Kidney (tissue), 14 donors: ENCODE measurements around the gene FUT1. TPM values are rescaled to one million over a fixed set of nuclear protein-coding genes. Genes with fewer than 3 reads are reported as not detected.

ENCODE experiments used
- DNase-seq, 5 donors: peaks; one replicate each; pipeline ENCODE4 v3.0.0-alpha.2; 2013 to 2020
- FAIRE-seq: peaks from 2 replicates; lab custom pipeline; 2012; peaks lifted over from hg19 to GRCh38; lab: Jason Lieb, UNC
- H3K27ac ChIP-seq, 2 donors: one replicate each; pipeline ENCODE4 v1.7.0; 2013; ENCODE audit warnings: low read depth in 2 of 2, low read length in 2 of 2, inconsistent platforms in 1 of 2
- H3K27me3 ChIP-seq: one replicate; pipeline ENCODE4 v1.7.1; 2013; ENCODE audit warnings: low read length, inconsistent platforms; ENCODE audit not compliant: control insufficient read depth, insufficient read depth
- H3K36me3 ChIP-seq, 3 donors: one replicate each; pipeline versions ENCODE4 v1.7.0 to v1.7.1; 2013; ENCODE audit warnings: low read length in 3 of 3, control low read depth in 1 of 3, inconsistent platforms in 1 of 3; ENCODE audit not compliant: insufficient read depth in 3 of 3, control insufficient read depth in 2 of 3
- H3K4me1 ChIP-seq, 3 donors: one replicate each; pipeline versions ENCODE4 v1.7.0 to v1.7.1; 2013; ENCODE audit warnings: low read length in 3 of 3, inconsistent platforms in 1 of 3, low read depth in 1 of 3; ENCODE audit not compliant: control insufficient read depth in 2 of 3, insufficient read depth in 2 of 3
- H3K4me3 ChIP-seq, 3 donors: one replicate each; pipeline versions ENCODE4 v1.7.0 to v1.8.1; 2013; ENCODE audit warnings: low read length in 3 of 3, control low read depth in 1 of 3, inconsistent platforms in 1 of 3
- H3K9ac ChIP-seq, 3 donors: one replicate each; pipeline versions ENCODE4 v1.7.0 to v1.7.1; 2013; ENCODE audit warnings: low read length in 3 of 3, control low read depth in 1 of 3, inconsistent platforms in 1 of 3
- H3K9me3 ChIP-seq, 3 donors: one replicate each; pipeline versions ENCODE4 v1.7.0 to v1.7.1; 2013; ENCODE audit warnings: low read length in 3 of 3, control low read depth in 1 of 3, inconsistent platforms in 1 of 3; ENCODE audit not compliant: control insufficient read depth in 2 of 3, insufficient read depth in 1 of 3
- CTCF ChIP-seq: IDR thresholded peaks from 3 replicates; pipeline ENCODE4 v1.5.1; 2012; ENCODE audit warnings: mild to moderate bottlenecking, moderate library complexity, borderline replicate concordance; ENCODE audit not compliant: insufficient read depth; ENCODE audit errors: extremely low read depth
- intact Hi-C: fragments of 100-400 bp; cut with DNase I; formaldehyde crosslinking; loops from one replicate; pipeline ENCODE4 v1.11.1; 2022
- polyA plus RNA-seq: library from polyadenylated mRNA; stranded (reverse); fragments of 350-450 nt; fragmentation: Illumina TruSeq; extraction: RNeasy Lipid Tissue Mini Kit (QIAGEN cat#74804); gene quantifications from one replicate; pipeline ENCODE4 v1.2.3, GENCODE V29; 2014; ENCODE audit warnings: low read depth, low replicate concordance; ENCODE audit not compliant: insufficient read depth
- total RNA-seq: library from RNA; stranded (reverse); fragmentation: NEBNext Ultra II Directional; extraction: Animal tissue kit (Norgen Biotek cat#: 25700); gene quantifications from one replicate; pipeline ENCODE4 v1.2.1, GENCODE V29; 2021
- donor health status: control.
- donor health status: control.
- donor health status: control.
- donor health status: control.
- donor health status: control.
- donor health status: DM: yes; HTN: yes; CAD: no.
- donor health status: Normal renal cell carcinoma (clear cell type).

Gene FUT1
- total and polyA plus RNA-seq, 2 donors from 2014 or later = 2.3 to 4.3 TPM

- H3K9me3 ChIP-seq = no peaks in the 10 kb centered on the region
- H3K9ac ChIP-seq = no peak overlapping the region
- no peaks in the 10 kb centered on the region for H3K27me3 ChIP-seq
- intact Hi-C loops = no loop called here
- H3K27ac ChIP-seq = no peak overlapping the region
- peak in 2 of 5 donors; percentile 39 to 78 for DNase-seq
- peaks cover 0 to 9% (median 0%) of the 10 kb centered on the region in 3 donors for H3K4me1 ChIP-seq
- H3K36me3 ChIP-seq = no peaks in the 10 kb centered on the region
- TF ChIP-seq CTCF = no peak
- FAIRE-seq = no peak
- no peak overlapping the region for H3K4me3 ChIP-seq
These were observed 15.0 kb downstream of the FUT1 start for GRCh38 chr19:48737360-48737998.

- H3K4me1 ChIP-seq = peaks cover 0 to 9% (median 0%) of the 10 kb centered on the region in 3 donors
- H3K4me3 ChIP-seq = no peak overlapping the region
- no peak for TF ChIP-seq CTCF
- FAIRE-seq = no peak
- peak; percentile 56 to 78 (median 70) for DNase-seq
- intact Hi-C loops = no loop called here
- H3K27ac ChIP-seq = no peak overlapping the region
- H3K9me3 ChIP-seq = no peaks in the 10 kb centered on the region
- no peak overlapping the region for H3K9ac ChIP-seq
- no peaks in the 10 kb centered on the region for H3K27me3 ChIP-seq
- no peaks in the 10 kb centered on the region for H3K36me3 ChIP-seq
These were observed 17.3 kb downstream of the FUT1 start for GRCh38 chr19:48735031-48735615.

- DNase-seq (no peak), FAIRE-seq (no peak)
- no peak overlapping the region for H3K4me3 ChIP-seq
- peaks cover 0 to 6% (median 0%) of the 10 kb centered on the region in 3 donors for H3K4me1 ChIP-seq
- no peaks in the 10 kb centered on the region for H3K36me3 ChIP-seq
- no peak overlapping the region for H3K9ac ChIP-seq
- intact Hi-C loops = no loop called here
- no peak overlapping the region for H3K27ac ChIP-seq
- H3K27me3 ChIP-seq = no peaks in the 10 kb centered on the region
- no peaks in the 10 kb centered on the region for H3K9me3 ChIP-seq
- TF ChIP-seq CTCF = no peak
These were observed 17.8 kb downstream of the FUT1 start for GRCh38 chr19:48734625-48735024.
